H1 (cell line): Measurements from ENCODE around the gene ROR1.

Source experiments
- BRCA1 ChIP-seq: IDR thresholded peaks from 2 replicates; pipeline ENCODE4 v1.6.1; 2012; ENCODE audit warnings: low read depth, low read length, improper control_type of control experiment
- CTCF ChIP-seq, 3 experiments: IDR thresholded peaks; 1 replicate in 2 of 3; 2 replicates in 1 of 3; pipeline versions ENCODE4 v1.5.1 to v1.6.1; 2011; ENCODE audit warnings: low read length in 3 of 3, mild to moderate bottlenecking in 3 of 3, inconsistent platforms in 2 of 3, low read depth in 1 of 3, moderate library complexity in 1 of 3; ENCODE audit not compliant: insufficient read depth in 1 of 3; ENCODE audit errors: control extremely low read depth in 1 of 3
- E2F6 ChIP-seq: IDR thresholded peaks from 2 replicates; pipeline ENCODE4 v1.6.1; 2012; ENCODE audit warnings: inconsistent platforms
- FOSL1 ChIP-seq: IDR thresholded peaks from 2 replicates; pipeline ENCODE4 v1.6.1; 2011; ENCODE audit warnings: mild to moderate bottlenecking, low read depth, low read length, moderate library complexity; ENCODE audit not compliant: insufficient read depth
- MAX ChIP-seq: IDR thresholded peaks from 2 replicates; pipeline ENCODE4 v1.6.1; 2012; ENCODE audit warnings: inconsistent platforms
- POLR2AphosphoS5 ChIP-seq: IDR thresholded peaks from 2 replicates; pipeline ENCODE4 v1.6.1; 2011; ENCODE audit warnings: low read depth, low read length
- SIN3A ChIP-seq, 2 experiments: IDR thresholded peaks in 1 of 2; conservative IDR thresholded peaks in 1 of 2; 2 replicates each; pipeline ENCODE4 v1.6.1; 2011 to 2012; ENCODE audit warnings: low read length in 2 of 2, improper control_type of control experiment in 1 of 2, low read depth in 1 of 2, mild to moderate bottlenecking in 1 of 2
- TAF1 ChIP-seq: IDR thresholded peaks from 2 replicates; pipeline ENCODE4 v1.6.1; 2011; ENCODE audit warnings: mild to moderate bottlenecking, low read depth, low read length
- YY1 ChIP-seq: IDR thresholded peaks from 2 replicates; pipeline ENCODE4 v1.6.1; 2011; ENCODE audit warnings: low read depth, mild to moderate bottlenecking, low read length

- no peak for TF ChIP-seq MAX
- no peak for TF ChIP-seq CTCF (IDR thresholded peaks at IDR 0.05; ENCODE audit: control extremely low read depth in 1 of 3, insufficient read depth in 1 of 3, low read depth in 1 of 3, low read length in 3 of 3)
- TF ChIP-seq E2F6, result no peak
- no peak for TF ChIP-seq TAF1
- TF ChIP-seq FOSL1, result no peak
- no peak for TF ChIP-seq POLR2AphosphoS5
- TF ChIP-seq SIN3A (conservative IDR thresholded peaks at IDR 0.05 in 1 of 2, IDR thresholded peaks at IDR 0.05 in 1 of 2; ENCODE audit: low read depth in 1 of 2, low read length in 2 of 2), result no peak
- no peak for TF ChIP-seq BRCA1
- no peak for TF ChIP-seq YY1
Observed at GRCh38 chr1:64187646-64188045, 413.8 kb downstream of the ROR1 start.
